HG02884 (cell line): ENCODE results near the gene C10orf88.

Source experiments
- ATAC-seq: cut with Tn5 transposase; IDR thresholded peaks from one replicate; pipeline ENCODE4 v1.9.1; 2021; ENCODE audit warnings: mild to moderate bottlenecking, moderate library complexity; ENCODE audit not compliant: unreplicated experiment

Gene C10orf88

GRCh38 chr10:122953902-122954730, at the start of gene C10orf88:
C10orf88 (minus strand) TSS chr10:122954227; CDS start chr10:122954178, 49 bp downstream.
- ATAC-seq = peak; percentile 98

- no peak for ATAC-seq
Measured at GRCh38 chr10:123001370-123001769, 47.3 kb upstream of the C10orf88 start.

GRCh38 chr10:123000155-123000554, 46.1 kb upstream of the C10orf88 start:
- ATAC-seq = no peak

- no peak for ATAC-seq
Measured at GRCh38 chr10:122999347-122999746, 45.3 kb upstream of the C10orf88 start.

GRCh38 chr10:122998934-122999333, 44.9 kb upstream of the C10orf88 start:
- no peak for ATAC-seq

DNA sequence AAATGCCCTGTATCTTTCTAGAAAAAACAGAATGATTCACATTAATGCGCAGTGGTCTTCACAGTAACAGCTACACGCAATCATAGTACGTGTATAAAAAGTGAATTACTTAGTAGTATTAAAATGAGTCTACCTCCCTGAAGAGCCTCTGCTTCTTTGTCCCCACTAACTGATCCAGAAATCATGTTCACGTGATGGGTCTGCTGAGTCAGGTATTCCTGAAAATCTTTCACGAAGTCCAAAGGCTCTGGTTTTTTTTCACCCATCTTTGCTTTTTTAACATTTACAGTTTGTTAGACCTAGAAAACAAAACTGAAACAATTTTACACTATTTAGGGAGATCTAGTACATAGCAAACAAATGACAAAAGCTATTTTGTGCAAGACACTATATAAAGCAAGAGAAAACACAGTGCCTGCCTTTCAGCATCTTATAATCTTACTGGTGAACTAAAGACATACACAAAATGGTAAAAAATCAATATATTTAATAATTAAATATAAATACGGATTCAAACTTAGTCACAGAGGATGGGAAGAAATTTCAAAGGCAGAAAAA, 44.4 kb upstream of the C10orf88 start:
- no peak for ATAC-seq

DNA sequence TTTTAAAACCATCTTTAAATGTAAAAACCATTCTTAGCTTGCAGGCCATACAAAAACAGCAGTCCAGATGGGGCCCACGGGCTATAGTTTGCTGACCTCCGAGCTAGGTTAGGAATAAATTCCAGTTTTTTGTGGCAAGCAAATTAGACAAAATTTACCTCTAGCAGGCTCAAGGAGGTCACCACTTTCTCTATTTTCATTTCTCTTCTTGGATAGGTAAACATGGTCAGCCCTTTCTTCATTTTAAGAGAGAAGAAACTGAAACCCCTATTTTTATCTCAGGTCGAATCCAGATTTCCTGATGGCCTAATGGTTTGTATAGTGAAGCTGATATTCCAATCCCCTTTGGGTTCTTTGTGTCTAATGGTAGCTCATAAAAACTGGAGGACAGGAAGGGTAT, 43.8 kb upstream of the C10orf88 start:
- ATAC-seq = no peak

DNA sequence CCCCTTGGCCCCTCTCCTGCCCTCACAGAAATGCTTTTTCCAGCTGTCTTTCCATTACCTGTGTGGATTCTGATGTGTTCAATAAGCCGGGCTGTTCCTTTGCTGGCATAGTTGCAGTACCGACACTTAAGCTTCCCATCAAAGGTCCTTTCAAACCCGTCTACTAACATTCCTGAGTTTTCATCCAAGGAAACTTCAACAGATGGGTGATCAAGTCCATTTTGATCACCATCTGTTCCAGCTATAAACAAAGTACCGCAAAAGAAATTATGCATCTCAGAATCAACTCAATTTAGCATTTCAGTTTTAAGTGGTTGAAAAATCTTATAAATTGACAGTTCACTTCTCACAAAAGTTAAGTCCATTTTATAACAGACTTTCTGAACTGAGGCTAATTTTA, 41.9 kb upstream of the C10orf88 start:
- no peak for ATAC-seq

DNA sequence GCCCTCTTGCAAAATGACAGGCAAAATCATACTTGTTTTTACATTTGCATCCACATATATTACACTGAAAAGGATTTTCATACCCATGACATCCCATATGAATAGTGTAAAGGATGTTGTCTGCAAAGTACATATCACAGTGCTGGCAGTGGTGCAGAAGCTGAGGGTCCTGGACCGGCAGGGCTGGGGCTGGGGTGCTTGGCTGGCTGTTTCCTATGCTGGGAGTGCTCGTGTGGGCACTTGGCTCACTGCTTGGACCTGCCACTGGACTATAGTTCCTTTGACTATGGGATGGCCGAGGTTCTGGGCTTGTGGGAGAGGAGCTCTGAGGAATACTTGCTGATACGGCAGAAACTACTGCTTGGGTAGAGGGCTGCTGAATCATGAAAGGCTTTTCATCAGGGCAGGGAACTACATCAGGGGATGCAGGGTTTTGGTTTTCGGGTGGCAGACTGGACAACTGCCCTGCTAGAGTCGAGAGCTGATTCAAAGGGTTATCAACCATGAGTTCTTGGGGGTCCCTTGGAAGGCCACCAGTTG, 39.8 kb upstream of the C10orf88 start:
- ATAC-seq = no peak

- no peak for ATAC-seq
Measured at GRCh38 chr10:122992031-122992585, 38.1 kb upstream of the C10orf88 start.

GRCh38 chr10:122990278-122990677, 36.3 kb upstream of the C10orf88 start:
- no peak for ATAC-seq

DNA sequence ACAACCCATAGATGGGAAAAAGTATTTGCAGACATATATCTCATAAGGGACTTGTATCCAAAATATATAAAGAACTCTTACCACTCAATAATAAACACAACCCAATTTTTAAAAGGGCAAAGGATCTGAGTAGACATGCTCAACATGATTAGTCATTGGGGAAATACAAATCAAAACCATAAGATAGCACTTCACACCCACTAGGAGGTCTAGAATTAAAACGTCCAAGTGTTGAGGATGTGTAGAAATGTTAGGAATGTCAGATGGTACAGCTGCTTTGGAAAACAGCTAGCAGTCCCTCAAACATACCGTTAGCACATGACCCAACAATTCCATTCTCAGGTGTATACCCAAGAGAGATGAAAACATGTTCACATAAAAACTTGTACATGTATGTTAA, 34.5 kb upstream of the C10orf88 start:
- no peak for ATAC-seq

DNA sequence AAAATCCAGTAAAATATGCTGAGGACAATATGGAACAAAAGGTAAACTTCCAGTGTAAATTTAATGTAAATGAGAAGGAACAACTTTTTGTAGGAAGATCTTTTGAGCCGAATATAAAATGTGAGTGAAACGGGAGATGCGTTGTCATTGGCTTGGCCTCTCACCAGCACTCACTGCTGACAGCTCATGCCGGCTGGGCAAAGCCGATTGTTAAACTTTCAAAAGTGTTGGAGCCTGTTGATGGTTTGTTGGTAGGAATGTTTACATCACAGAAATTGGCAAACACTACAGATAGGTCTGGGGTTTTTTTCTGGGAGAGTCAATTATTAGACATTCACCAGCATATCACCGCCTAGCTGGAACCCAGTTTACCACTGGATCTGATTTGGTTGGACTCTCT, 32.3 kb upstream of the C10orf88 start:
- ATAC-seq = no peak

DNA sequence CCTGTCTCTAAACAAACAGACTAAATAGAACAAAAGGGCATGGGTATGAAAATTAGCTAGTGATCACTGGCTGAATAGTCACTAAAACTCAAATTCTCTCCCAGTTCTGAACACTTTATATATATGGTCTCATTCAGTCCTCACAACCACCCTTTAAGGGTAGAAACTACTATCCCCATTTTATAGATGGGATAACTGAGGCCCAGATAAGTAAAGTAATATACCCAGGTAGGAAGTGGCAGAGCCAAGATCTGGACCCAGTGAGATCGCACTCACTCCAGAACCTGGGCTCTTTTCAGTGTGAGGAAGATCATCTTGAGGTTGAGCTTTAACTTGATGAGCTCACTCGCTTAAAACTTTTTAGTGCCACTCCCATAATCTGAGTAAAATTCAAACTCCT, 30.7 kb upstream of the C10orf88 start:
- ATAC-seq = no peak

GRCh38 chr10:122983898-122984297, 29.9 kb upstream of the C10orf88 start:
- no peak for ATAC-seq

GRCh38 chr10:122981066-122981464, 27.0 kb upstream of the C10orf88 start:
- no peak for ATAC-seq

DNA sequence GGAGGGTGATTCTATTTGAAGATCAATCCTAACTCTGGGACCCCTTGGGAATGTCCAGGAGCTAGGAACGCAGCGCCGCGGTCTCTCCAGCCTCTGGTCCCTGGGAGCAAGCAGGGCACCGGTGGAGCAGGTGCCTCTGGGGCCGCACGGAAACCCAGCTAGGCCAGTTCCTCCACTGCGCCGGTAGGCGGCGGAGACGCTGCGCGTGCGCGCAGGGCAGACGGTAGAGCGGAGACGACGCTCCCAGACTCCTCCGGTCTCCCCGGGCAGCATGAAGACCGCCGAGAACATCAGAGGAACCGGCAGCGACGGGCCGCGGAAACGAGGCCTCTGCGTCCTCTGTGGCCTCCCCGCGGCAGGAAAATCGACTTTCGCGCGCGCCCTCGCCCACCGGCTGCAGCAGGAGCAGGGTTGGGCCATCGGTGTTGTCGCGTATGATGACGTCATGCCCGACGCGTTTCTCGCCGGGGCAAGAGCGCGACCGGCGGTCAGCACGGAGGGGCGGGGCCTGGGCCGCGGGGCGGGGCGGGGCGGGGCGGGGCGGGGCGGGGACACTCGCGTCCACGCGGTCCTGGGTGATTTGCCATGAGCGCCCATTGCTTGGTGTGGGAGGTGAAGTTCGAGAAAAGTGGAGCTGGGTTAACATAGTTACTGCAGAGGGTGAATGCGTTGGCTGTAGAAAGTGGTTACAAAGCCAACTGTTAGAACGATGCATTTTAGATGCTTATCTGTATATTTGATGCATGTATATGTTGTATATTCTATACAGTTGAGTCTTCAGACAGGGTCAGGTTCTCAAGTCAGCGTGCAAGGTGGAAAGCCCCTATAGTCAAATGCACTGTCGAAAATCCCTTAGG, 26.4 kb upstream of the C10orf88 start, which contains the start of gene PSTK:
Gene PSTK, plus strand, starts transcription at position 193 of the 857 bp plus-strand sequence. Its CDS starts 79 bp downstream, at position 272.
- ATAC-seq = peak; percentile 93

DNA sequence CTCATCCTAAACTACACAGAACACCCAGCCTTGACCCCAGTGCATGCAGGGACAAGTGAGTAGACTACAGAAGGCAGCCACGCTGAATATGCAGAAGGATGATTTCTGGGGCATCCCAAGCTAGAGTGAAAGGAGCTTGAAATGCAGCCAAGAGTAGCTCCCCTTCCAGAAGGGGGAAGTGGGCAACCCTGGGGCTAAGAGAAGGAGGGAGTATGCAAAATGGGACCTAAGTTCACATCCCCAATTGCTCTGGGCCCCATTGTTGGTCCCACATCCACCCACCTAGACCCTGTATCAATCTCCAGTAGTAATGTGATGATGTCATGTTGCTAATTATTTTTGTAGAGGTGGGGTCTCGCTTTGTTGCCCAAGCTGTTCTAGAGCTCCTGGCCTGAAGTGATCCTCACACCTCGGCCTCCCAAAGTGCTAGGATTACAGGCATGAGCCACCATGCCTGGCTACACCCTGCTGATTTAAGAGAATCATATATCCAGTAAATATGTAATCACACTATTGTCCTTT, 20.6 kb upstream of the C10orf88 start:
- ATAC-seq = no peak

GRCh38 chr10:122974023-122974422, 20.0 kb upstream of the C10orf88 start:
- ATAC-seq = no peak

GRCh38 chr10:122968698-122969097, 14.7 kb upstream of the C10orf88 start:
- no peak for ATAC-seq

GRCh38 chr10:122966879-122967278, 12.9 kb upstream of the C10orf88 start:
- no peak for ATAC-seq
